Smooth muscle cell of the brain vasculature (primary cell): ENCODE results near the gene ALDH9A1.
"Not testable (repeated sequence)": the region's sequence is repeated elsewhere in the genome, so short reads cannot be mapped to it uniquely, and the experiment has no call there.

Experiments used
- DNase-seq: peaks from one replicate; pipeline ENCODE4 v3.0.0-alpha.2; 2012; ENCODE audit warnings: low read depth, low spot score

Gene ALDH9A1

GRCh38 chr1:165697881-165698760 is at the start of gene ALDH9A1:
ALDH9A1 (minus strand) TSS chr1:165698562; CDS start chr1:165698558, 4 bp downstream.
- peak; percentile 43 for DNase-seq

DNA sequence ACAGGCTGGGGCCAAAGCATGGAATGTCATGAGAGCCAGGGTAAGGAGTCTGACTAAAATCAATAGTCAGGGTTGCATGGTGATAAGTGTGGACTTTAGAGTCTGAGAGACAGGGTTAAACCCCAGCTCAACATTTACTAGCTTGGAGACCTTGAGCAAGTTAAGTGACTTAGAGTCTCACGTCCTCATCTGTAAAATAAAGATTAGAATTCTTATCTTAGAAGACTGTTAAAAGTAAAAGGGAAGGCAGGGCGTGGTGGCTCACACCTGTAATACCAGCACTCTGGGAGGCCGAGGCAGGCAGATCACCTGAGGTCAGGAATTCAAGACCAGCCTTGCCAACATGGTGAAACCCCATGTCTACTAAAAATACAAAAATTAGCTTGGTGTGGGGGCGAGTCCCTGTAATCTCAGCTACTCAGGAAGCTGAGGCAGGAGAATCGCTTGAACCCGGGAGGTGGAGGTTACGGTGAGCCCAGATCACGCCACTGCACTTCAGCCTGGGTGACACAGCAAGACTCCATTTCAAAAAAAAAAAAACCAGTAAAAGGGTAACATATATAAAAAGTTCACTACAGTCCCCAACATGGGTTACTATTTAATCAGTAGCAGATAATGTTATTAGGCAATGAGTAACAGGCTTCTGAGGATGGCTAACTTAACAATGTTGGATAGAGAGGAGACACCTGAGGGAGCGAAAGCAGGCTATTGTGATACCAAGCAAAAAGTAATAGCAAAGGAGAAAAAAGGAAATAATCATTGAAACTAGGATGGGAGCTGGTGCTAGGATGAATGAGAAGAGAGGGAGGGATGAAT is 49.5 kb upstream of the ALDH9A1 start:
- DNase-seq = no peak

- not testable (repeated sequence) for DNase-seq
These were observed 46.6 kb upstream of the ALDH9A1 start for GRCh38 chr1:165744913-165745312.

GRCh38 chr1:165742194-165742593 is 43.8 kb upstream of the ALDH9A1 start:
- no peak for DNase-seq

- no peak for DNase-seq
These were observed 40.4 kb upstream of the ALDH9A1 start for GRCh38 chr1:165738794-165739193.

GRCh38 chr1:165737196-165737595 is 38.8 kb upstream of the ALDH9A1 start:
- DNase-seq = no peak

GRCh38 chr1:165734906-165735305 is 36.5 kb upstream of the ALDH9A1 start:
- no peak for DNase-seq

DNA sequence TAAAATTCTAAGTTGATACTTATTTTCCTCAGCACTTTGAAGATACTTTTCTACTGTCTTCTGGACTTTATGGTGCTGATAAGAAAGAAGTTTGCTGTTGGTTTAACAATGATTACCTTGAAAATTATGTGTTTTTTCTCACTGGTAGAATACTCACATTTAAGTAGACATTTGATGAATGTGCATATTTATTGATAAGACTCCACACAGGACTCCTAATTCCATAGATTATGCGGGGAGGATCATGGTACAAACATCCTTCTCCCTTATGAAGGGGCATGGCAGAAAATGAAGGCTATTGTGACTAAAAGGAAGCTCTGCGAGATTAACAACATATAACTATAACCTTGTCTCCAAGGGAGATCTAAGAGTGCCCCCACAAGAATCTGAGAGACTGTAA is 28.5 kb upstream of the ALDH9A1 start:
- DNase-seq = no peak

GRCh38 chr1:165726169-165726568 is 27.8 kb upstream of the ALDH9A1 start:
- DNase-seq = no peak

- DNase-seq = peak; percentile 31
These were observed 19.7 kb upstream of the ALDH9A1 start for GRCh38 chr1:165717918-165718515.

DNA sequence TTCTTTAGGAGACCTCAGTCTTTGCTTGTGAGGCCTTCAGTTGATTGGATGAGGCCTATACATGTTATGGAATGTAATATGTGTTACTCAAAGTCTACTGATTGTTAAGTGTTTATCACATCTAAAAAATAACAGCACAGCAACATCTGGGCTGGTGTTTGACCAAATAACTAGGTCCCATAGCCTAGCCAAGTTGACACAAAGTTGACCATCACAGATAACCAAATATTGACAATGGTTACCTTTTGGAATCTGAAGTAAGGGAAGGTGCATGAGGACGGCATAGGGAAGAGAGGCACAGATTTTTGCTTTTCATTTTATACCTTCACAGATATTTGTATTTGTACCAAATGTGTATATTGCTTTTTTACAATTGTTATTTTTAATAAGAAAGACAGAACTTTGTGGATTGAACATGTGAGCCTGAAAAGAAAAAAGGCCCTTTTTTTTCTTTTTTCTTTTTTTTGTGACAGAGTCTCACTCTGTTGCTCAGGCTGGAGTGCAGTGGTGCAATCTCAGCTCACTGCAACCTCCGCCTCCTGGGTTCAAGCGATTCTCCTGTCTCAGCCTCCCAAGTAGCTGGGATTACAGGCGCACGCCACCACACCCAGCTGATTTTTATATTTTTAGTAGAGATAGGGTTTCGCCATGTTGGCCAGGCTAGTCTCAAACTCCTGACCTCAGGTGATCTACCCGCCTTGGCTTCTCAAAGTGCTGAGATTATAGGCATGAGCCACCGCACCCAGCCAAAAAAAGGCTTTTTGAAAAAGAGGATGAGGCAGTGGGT is 18.1 kb upstream of the ALDH9A1 start:
- DNase-seq = not testable (repeated sequence)

DNA sequence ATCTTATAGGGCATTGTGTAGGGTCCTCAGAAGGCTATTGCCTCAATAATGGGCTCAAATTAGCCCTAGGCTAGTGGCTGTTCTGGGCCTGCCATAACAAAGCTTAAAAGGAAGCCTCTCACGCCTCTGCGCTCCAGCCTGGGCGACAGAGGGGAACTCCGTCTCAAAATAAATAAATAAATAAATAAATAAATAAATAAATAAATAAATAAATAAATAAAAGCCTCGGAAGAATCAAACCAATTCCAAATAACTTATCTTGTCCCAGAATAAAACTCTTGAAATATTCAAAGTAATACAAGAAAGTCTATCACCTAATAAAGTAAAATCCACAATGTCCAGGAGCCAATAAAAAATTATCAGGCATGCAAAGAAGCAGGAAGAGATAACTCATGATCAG is 14.4 kb upstream of the ALDH9A1 start:
- no peak for DNase-seq

GRCh38 chr1:165707984-165708706 is 9.8 kb upstream of the ALDH9A1 start:
- DNase-seq = no peak

DNA sequence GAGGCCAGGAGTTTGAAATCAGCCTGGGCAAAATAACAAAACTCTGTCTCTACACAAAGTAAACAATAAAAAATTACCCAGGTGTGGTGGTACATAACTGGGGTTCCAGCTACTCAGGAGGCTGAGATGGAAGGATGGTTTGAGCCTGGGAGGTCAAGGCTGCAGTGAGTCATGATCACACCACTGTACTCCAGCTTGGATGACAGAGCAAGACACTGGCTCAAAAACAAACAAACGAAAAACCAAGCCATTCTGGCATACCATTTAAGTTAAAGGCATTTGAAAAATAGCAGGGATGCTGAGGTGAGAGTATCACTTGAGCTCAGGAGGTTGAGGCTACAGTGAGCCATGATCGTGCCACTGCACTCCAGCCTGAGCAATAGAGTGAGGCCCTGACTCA is 5.3 kb upstream of the ALDH9A1 start:
- no peak for DNase-seq

- DNase-seq = not testable (repeated sequence)
These were observed 3.6 kb upstream of the ALDH9A1 start for GRCh38 chr1:165701922-165702321.

GRCh38 chr1:165699577-165699976 is 1.2 kb upstream of the ALDH9A1 start:
- no peak for DNase-seq

GRCh38 chr1:165698761-165699052 is 345 bp upstream of the ALDH9A1 start:
- DNase-seq = no peak

DNA sequence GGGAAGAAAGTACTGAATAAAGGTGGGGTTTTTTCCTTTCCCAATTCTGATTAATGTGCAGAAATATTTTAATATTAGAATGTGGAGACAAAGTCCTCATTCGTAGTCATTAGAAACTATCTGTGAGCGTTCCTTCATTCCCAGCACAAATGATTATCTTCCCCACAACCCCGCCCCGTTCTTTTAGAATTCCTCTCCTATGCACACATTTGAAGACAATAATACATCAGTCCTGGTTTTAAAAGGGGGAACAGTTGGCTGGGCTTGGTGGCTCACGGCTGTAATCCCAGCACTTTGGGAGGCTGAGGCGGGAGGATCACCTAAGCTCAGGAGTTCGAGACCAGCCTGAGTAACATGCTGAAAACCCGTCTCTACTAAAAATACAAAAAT is 876 bp downstream of the ALDH9A1 start:
- DNase-seq = no peak

GRCh38 chr1:165696625-165697100 is 1.7 kb downstream of the ALDH9A1 start:
- DNase-seq = peak; percentile 59

- DNase-seq = no peak
These were observed 3.3 kb downstream of the ALDH9A1 start for GRCh38 chr1:165695031-165695430.

DNA sequence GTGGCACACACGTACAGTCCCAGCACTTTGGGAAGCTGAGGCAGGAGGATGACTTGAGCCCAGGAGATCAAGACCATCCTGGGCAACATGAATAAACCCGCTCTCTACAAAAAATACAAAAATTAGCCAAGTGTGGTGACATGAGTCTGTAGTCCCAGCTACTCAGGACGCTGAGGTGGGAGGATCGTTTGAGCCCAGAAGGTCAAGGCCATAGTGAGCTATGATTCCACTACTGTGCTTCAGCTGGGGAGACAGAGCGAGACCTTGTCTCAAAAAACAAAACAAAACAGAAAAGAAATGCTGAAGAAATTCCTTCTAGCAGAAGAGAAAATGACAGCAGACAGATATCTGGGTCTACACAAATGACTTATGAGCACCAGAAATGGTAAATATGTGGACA is 10.3 kb downstream of the ALDH9A1 start:
- no peak for DNase-seq
